NCI-H2196 treated with DMSO at 0.1 percent for 48 hours (cell line): ENCODE results near the gene RNASE2.
"Not testable (repeated sequence)": the region's sequence is repeated elsewhere in the genome, so short reads cannot be mapped to it uniquely, and the experiment has no call there.

Experiments used
- DNase-seq: peaks from one replicate; lab custom pipeline; 2025; ENCODE audit not compliant: unreplicated experiment; lab: John Stamatoyannopoulos, UW

Gene RNASE2

GRCh38 chr14:20980906-20981305, 25.6 kb downstream of the RNASE2 start:
- no peak for DNase-seq

GRCh38 chr14:20982646-20983369, 27.5 kb downstream of the RNASE2 start:
- DNase-seq, result no peak

- DNase-seq, result not testable (repeated sequence)
Observed at GRCh38 chr14:20985650-20986049, 30.4 kb downstream of the RNASE2 start.

GRCh38 chr14:20986811-20987210, 31.5 kb downstream of the RNASE2 start:
- no peak for DNase-seq

GRCh38 chr14:20988717-20989470, 33.6 kb downstream of the RNASE2 start:
- no peak for DNase-seq

GRCh38 chr14:20989471-20989786, 34.1 kb downstream of the RNASE2 start:
- no peak for DNase-seq

- peak; percentile 94 for DNase-seq
Observed at GRCh38 chr14:20989787-20990600, 34.7 kb downstream of the RNASE2 start, which contains the start of gene METTL17. Gene METTL17 (plus strand): TSS chr14:20989980. CDS start chr14:20990003, 23 bp downstream.

- no peak for DNase-seq
Observed at GRCh38 chr14:20996521-20996920, 41.2 kb downstream of the RNASE2 start.

- DNase-seq, result no peak
Observed at GRCh38 chr14:20997115-20997514, 41.8 kb downstream of the RNASE2 start.

GRCh38 chr14:20997564-20997963, 42.3 kb downstream of the RNASE2 start:
- DNase-seq, result no peak

GRCh38 chr14:20998139-20998538, 42.9 kb downstream of the RNASE2 start:
- DNase-seq, result no peak

GRCh38 chr14:20998674-20999366, 43.5 kb downstream of the RNASE2 start, which contains the start of gene SLC39A2:
Gene SLC39A2 (plus strand): TSS chr14:20999293. CDS start chr14:20999447, 154 bp downstream.
- DNase-seq, result no peak

- DNase-seq, result no peak
Observed at GRCh38 chr14:20999591-20999990, 44.3 kb downstream of the RNASE2 start.

- DNase-seq, result no peak
Observed at GRCh38 chr14:21001218-21001617, 45.9 kb downstream of the RNASE2 start.

GRCh38 chr14:21003788-21004346, 48.6 kb downstream of the RNASE2 start:
- no peak for DNase-seq
